Measurements from ENCODE around the gene MRPS23.

The MRPS23 gene

GRCh38 chr17:57892820-57893595, 43.2 kb upstream of the MRPS23 start (continued):
- TF ChIP-seq ZNF600 (tag by site-specific recombination; IDR thresholded peaks at IDR 0.05), result 0 out of 2 replicates have a peak, but pooled peaks have one; percentile 55
- TF ChIP-seq GLIS1 (tag by site-specific recombination; IDR thresholded peaks at IDR 0.05), result peak; percentile 87
- TF ChIP-seq, protein P1, sequence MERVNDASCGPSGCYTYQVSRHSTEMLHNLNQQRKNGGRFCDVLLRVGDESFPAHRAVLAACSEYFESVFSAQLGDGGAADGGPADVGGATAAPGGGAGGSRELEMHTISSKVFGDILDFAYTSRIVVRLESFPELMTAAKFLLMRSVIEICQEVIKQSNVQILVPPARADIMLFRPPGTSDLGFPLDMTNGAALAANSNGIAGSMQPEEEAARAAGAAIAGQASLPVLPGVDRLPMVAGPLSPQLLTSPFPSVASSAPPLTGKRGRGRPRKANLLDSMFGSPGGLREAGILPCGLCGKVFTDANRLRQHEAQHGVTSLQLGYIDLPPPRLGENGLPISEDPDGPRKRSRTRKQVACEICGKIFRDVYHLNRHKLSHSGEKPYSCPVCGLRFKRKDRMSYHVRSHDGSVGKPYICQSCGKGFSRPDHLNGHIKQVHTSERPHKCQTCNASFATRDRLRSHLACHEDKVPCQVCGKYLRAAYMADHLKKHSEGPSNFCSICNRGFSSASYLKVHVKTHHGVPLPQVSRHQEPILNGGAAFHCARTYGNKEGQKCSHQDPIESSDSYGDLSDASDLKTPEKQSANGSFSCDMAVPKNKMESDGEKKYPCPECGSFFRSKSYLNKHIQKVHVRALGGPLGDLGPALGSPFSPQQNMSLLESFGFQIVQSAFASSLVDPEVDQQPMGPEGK (tag by site-specific recombination; IDR thresholded peaks at IDR 0.05), result 0 out of 2 replicates have a peak, but pooled peaks have one; percentile 14
- TF ChIP-seq ZSCAN30 (tag by site-specific recombination; IDR thresholded peaks at IDR 0.05), result no peak
- TF ChIP-seq SETDB1 (IDR thresholded peaks at IDR 0.05; ENCODE audit: insufficient read length, low read length), result peak; percentile 54
- peak; percentile 78 for TF ChIP-seq FEZF1 (tag by site-specific recombination; IDR thresholded peaks at IDR 0.05)
- TF ChIP-seq GLIS2 (tag by site-specific recombination; IDR thresholded peaks at IDR 0.05), result peak; percentile 59; the same call in 1 of the 2 replicates
- TF ChIP-seq ZNF366 (tag by site-specific recombination; conservative IDR thresholded peaks at IDR 0.05), result 0 out of 2 replicates have a peak, but pooled peaks have one; percentile 5
- peak; percentile 88; the same call in 1 of the 2 replicates for TF ChIP-seq TRIM28 (IDR thresholded peaks at IDR 0.05; ENCODE audit: borderline replicate concordance, low read length)
- peak; percentile 96 for TF ChIP-seq ZNF23 (tag by site-specific recombination; IDR thresholded peaks at IDR 0.05; ENCODE audit: borderline replicate concordance)
- TF ChIP-seq, protein P2, sequence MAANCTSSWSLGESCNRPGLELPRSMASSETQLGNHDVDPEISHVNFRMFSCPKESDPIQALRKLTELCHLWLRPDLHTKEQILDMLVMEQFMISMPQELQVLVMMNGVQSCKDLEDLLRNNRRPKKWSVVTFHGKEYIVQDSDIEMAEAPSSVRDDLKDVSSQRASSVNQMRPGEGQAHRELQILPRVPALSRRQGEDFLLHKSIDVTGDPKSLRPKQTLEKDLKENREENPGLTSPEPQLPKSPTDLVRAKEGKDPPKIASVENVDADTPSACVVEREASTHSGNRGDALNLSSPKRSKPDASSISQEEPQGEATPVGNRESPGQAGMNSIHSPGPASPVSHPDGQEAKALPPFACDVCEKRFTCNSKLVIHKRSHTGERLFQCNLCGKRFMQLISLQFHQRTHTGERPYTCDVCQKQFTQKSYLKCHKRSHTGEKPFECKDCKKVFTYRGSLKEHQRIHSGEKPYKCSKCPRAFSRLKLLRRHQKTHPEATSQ (tag by site-specific recombination; IDR thresholded peaks at IDR 0.05), result no peak
- no peak for TF ChIP-seq HOXA7 (CRISPR knock-in tag; IDR thresholded peaks at IDR 0.05; ENCODE audit: borderline replicate concordance)
- TF ChIP-seq, protein P3, sequence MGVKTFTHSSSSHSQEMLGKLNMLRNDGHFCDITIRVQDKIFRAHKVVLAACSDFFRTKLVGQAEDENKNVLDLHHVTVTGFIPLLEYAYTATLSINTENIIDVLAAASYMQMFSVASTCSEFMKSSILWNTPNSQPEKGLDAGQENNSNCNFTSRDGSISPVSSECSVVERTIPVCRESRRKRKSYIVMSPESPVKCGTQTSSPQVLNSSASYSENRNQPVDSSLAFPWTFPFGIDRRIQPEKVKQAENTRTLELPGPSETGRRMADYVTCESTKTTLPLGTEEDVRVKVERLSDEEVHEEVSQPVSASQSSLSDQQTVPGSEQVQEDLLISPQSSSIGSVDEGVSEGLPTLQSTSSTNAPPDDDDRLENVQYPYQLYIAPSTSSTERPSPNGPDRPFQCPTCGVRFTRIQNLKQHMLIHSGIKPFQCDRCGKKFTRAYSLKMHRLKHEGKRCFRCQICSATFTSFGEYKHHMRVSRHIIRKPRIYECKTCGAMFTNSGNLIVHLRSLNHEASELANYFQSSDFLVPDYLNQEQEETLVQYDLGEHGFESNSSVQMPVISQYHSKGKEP (tag by site-specific recombination; IDR thresholded peaks at IDR 0.05), result no peak
- peak; percentile 13; the same call in 1 of the 2 replicates for TF ChIP-seq ZNF2 (tag by site-specific recombination; IDR thresholded peaks at IDR 0.05)
- TF ChIP-seq ZNF843 (tag by site-specific recombination; IDR thresholded peaks at IDR 0.05), result no peak
- no peak for TF ChIP-seq ZNF292 (tag by site-specific recombination; IDR thresholded peaks at IDR 0.05; ENCODE audit: borderline replicate concordance, low read depth)

DNA sequence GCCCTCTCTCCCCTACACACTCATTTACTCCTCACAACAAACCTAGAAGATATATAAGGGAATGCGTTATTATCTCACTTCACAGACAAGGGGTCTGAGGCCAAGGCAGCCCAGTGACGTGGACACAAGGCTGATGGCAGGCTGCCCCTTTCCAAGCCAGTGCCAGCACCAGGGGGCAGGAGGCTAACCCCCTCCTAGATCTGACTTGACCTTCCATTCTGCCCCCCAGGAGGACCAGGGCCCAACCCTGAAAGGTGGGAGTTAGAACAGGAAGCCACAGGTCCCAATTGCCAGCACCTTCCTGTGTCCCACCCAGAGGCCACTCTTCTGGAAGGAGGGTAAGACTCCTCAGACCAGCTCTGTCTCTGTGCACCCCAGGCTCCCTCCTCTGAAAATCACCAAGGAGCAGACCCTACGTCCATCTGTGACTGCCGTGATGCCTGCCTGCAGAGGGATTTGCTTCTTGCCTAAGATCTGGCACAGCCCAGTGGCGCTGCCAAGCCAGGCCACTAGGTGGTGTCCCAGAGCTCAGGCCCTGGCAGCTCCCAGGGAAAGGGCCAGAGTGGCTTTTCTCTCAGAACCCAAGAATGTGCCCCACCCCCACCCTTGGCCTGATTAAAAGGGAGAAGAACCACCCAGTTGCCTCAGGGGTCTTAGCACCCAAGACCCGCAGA, 42.4 kb upstream of the MRPS23 start:
- Histone ChIP-seq H3K4me1 (ENCODE audit: control insufficient read depth, insufficient read depth, low read length) (peaks cover 6% of the 10 kb centered on the region), H3K27ac (ENCODE audit: extremely low read depth, low read depth, low read length) (no peak overlapping the region), H3K36me3 (ENCODE audit: control insufficient read depth in 2 of 2, insufficient read depth in 1 of 2, low read length in 2 of 2) (no peaks in the 10 kb centered on the region), H3K9me3 (ENCODE audit: control insufficient read depth, insufficient read depth, low read depth, low read length) (no peaks in the 10 kb centered on the region), H3K4me3 (ENCODE audit: low read depth, low read length) (no peak overlapping the region)
- POLR2A ChIA-PET, result interaction anchor here (0.6 to 2.2 kb wide), 10 partner anchors 10 to 107 kb away, joined by 3 to 11 read pairs (median 5); partner anchors contain the start of genes CUEDC1 and VEZF1
- CTCF ChIA-PET, result interaction anchor here (0.6 to 8.0 kb wide), 38 partner anchors 8 to 221 kb away, joined by 3 to 95 read pairs (median 4); no protein-coding TSS in a partner anchor
- peak; percentile 59; the same call in 1 of the 2 replicates for TF ChIP-seq PBX3 (CRISPR knock-in tag; IDR thresholded peaks at IDR 0.05)
- TF ChIP-seq, protein P4, sequence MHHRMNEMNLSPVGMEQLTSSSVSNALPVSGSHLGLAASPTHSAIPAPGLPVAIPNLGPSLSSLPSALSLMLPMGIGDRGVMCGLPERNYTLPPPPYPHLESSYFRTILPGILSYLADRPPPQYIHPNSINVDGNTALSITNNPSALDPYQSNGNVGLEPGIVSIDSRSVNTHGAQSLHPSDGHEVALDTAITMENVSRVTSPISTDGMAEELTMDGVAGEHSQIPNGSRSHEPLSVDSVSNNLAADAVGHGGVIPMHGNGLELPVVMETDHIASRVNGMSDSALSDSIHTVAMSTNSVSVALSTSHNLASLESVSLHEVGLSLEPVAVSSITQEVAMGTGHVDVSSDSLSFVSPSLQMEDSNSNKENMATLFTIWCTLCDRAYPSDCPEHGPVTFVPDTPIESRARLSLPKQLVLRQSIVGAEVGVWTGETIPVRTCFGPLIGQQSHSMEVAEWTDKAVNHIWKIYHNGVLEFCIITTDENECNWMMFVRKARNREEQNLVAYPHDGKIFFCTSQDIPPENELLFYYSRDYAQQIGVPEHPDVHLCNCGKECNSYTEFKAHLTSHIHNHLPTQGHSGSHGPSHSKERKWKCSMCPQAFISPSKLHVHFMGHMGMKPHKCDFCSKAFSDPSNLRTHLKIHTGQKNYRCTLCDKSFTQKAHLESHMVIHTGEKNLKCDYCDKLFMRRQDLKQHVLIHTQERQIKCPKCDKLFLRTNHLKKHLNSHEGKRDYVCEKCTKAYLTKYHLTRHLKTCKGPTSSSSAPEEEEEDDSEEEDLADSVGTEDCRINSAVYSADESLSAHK (tag by site-specific recombination; IDR thresholded peaks at IDR 0.05), result no peak
- TF ChIP-seq ZNF768 (tag by site-specific recombination; IDR thresholded peaks at IDR 0.05), result no peak
- TF ChIP-seq, protein P5, sequence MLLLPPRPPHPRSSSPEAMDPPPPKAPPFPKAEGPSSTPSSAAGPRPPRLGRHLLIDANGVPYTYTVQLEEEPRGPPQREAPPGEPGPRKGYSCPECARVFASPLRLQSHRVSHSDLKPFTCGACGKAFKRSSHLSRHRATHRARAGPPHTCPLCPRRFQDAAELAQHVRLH (tag by site-specific recombination; IDR thresholded peaks at IDR 0.05), result peak; percentile 59; the same call in 1 of the 2 replicates
- TF ChIP-seq ZSCAN30 (tag by site-specific recombination; IDR thresholded peaks at IDR 0.05), result peak; percentile 94
- TF ChIP-seq IKZF3 (tag by site-specific recombination; IDR thresholded peaks at IDR 0.05), result peak; percentile 58
- TF ChIP-seq TRIM28 (IDR thresholded peaks at IDR 0.05; ENCODE audit: borderline replicate concordance, low read length), result peak; percentile 95
- TF ChIP-seq ZXDB (tag by site-specific recombination; IDR thresholded peaks at IDR 0.05), result peak; percentile 21; the same call in 1 of the 2 replicates
- TF ChIP-seq ZFP37 (tag by site-specific recombination; IDR thresholded peaks at IDR 0.05), result peak; percentile 85
- TF ChIP-seq ZNF214 (tag by site-specific recombination; IDR thresholded peaks at IDR 0.05; ENCODE audit: borderline replicate concordance), result no peak
- no peak for TF ChIP-seq ZNF623 (tag by site-specific recombination; IDR thresholded peaks at IDR 0.05)
